HG02970 (cell line): Measurements from ENCODE around the gene BRD4.
"Not testable (repeated sequence)": the region's sequence is repeated elsewhere in the genome, so short reads cannot be mapped to it uniquely, and the experiment has no call there.

Experiments
- ATAC-seq: cut with Tn5 transposase; IDR thresholded peaks from one replicate; pipeline ENCODE4 v1.9.1; 2021; ENCODE audit warnings: mild to moderate bottlenecking, moderate library complexity, moderate number of reproducible peaks; ENCODE audit not compliant: unreplicated experiment, low FRiP score

BRD4 gene

GRCh38 chr19:15332311-15332996 lies at the start of gene BRD4:
TSS of gene BRD4 (minus strand) at chr19:15332539. CDS start at chr19:15273099, 59,440 bp downstream.
- peak; percentile 58 for ATAC-seq

DNA sequence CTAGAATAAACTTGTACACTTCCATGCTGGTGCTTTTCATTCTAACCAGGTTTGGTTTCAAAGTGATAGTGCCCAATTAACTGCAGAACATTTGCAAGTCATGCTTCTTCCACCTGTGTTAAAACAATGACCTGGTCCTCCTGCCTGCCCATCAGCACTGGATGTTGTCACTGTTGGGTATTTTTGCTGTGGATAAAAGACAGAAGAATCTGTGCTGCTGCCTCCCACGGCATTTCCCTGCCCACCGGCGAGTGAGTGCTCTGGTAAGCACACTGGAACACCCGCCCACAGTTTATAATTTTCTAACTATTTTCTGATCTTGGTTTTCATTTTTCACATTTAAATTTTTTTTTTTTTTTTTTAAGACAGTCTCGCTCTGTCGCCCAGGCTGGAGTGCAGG lies 49.5 kb upstream of the BRD4 start:
- no peak for ATAC-seq

- ATAC-seq = no peak
These were observed 49.1 kb upstream of the BRD4 start for GRCh38 chr19:15381429-15381828.

GRCh38 chr19:15379999-15380647 lies 47.8 kb upstream of the BRD4 start:
- ATAC-seq = peak; percentile 39

- peak; percentile 89 for ATAC-seq
These were observed 47.0 kb upstream of the BRD4 start, which contains the start of gene AKAP8 for GRCh38 chr19:15379083-15379998. TSS of gene AKAP8 (minus strand) at chr19:15379787. CDS start at chr19:15379731, 56 bp downstream.

- ATAC-seq = no peak
These were observed 46.3 kb upstream of the BRD4 start for GRCh38 chr19:15378534-15379082.

DNA sequence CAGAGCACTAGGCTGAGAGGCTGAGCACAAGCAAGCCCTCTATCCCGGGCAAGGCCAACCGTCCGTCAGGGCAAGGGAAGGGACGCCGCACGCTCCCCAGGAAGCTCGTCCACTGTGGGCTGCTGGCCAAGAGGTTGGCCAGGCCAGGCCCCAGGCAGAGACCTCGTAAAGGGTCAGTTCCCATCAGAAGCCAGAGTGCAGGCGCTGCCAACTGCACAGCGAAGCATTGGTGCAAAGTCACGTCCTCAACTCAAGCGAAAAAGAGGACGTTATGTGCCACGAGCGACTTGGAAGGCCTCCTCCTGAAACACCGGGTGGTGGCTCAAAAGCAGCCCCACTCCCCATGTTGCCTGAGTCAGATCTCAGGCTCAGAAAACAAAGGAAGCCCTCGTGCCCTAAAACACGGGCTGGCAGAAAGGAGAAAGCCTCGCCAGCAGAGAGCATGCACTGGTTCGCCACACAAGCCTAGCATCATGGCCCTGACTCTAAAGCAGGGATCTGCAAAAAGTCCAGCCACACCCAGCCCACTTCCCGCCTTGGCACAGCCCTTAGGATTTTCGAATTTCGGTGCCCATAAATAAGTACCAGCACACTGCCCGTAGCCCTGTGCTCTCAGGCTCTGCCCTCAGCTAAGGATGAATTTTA lies 42.6 kb upstream of the BRD4 start:
- ATAC-seq = no peak

DNA sequence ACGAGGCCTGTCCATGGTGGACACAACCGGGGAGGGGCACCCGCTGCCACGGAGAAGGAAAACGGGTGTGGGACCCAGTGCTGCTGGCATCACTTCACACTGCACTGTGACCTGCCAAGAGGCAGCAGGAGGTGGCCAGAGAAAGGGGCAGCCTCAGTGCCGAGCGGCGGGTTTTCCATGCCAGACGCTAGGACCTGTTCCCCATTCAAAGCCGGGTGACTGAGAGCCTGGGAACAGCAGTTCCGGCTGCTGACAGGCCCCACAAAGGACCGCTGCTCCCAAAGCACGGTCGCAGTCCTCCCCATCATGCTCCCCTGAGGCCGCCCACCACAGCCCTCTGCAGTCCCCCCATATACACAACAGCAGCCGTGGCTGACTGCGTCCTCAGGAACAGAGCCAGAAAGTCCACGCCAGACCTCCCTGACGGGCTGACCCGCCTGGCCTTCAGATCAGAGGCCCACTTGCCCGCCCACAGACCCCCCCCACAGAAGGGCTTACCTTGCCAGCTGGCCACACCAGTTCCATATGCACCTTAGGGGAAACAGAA lies 41.8 kb upstream of the BRD4 start:
- no peak for ATAC-seq

DNA sequence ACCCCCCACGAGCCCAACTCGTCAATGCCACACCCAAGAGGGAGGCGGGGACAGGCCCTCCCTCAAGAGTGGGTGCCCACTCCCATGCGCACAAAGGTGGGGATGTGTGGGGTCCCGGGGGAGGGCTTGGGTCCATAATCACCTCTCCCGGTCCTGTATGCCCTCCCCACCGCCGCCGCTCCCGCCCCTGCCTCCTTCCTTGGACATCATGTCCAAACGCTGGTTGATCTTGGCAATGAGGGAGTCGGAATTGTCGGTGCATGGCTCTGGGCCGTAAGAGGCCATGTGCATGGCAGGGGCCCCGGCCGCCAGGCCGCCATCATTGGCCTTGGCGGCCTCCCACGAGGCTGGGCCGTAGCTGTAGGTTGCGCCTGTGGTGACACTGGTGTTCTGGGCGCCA lies 41.3 kb upstream of the BRD4 start:
- no peak for ATAC-seq

DNA sequence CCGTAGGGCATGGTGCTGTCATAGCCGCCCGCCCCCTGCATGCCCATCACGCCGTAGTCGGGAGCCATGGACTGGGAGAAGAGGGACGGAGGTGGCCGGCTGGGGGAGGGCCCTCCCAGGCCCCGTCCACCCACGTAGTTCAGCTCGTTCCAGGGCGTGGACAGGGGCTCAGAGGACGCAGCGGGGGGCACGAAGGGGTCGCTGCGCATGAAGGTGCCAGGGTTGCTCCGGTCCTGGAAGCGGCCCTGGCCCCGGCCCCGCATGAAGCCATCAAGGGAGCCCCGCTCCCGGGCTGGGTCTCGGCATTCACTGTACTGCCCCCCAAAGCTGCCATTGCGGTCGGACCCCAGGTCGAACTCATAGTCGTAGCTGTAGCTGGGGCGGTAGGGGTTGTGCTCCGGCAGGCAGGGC lies 40.6 kb upstream of the BRD4 start:
- no peak for ATAC-seq

DNA sequence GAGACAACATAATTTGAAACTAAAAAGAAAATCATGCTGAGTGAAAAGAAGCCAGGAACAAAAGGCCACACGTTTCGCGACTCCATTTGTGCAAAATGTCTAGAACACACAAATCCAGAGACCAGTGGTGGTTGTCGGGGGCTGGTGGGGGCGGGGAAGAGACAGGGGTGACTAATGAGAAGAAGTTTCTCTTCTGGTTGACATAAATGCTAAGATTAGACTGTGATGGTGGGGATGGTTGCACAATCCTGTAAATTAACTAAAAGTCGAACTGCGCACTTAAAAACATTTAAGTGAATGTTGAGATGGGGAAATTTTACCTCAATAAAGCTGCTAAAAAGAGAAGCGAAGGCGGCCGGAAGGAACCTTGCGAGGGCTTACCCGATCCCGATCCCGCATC lies 40.1 kb upstream of the BRD4 start:
- ATAC-seq = no peak

- no peak for ATAC-seq
These were observed 39.5 kb upstream of the BRD4 start for GRCh38 chr19:15371786-15372380.

DNA sequence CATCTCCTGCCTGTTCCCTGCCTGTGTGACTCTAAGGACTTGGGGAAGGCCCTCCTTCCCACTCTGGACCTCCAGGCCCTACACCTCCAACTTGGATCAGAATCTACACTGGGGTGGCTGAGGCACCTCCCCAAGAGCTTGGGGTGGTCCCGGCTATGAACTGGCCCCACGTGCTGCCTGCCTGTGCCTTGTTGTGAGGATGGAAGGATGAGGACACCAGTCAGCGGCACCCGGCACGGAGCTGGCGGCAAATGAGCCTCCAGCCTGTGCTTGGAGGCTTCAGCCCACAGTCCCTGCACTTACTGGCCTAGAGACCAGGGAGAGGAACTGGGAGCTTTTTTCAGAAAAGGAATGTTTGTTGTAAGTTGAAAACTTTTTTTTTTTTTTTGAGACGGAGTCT lies 38.8 kb upstream of the BRD4 start:
- ATAC-seq = no peak

DNA sequence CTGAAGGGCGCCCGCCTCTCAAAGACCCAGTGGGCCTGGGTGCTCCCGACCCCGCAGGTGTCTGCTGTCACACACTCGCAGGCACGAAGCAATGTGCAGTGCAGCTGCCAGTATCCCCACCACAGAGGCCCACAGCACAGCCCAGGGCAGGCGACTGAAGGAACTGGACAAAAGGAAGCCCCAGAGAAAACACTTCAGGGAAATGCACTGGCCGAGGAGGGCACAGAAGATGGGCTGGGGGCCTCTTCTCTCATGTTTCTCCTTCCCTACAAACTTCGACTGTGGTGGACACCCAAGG lies 37.2 kb upstream of the BRD4 start:
- no peak for ATAC-seq

DNA sequence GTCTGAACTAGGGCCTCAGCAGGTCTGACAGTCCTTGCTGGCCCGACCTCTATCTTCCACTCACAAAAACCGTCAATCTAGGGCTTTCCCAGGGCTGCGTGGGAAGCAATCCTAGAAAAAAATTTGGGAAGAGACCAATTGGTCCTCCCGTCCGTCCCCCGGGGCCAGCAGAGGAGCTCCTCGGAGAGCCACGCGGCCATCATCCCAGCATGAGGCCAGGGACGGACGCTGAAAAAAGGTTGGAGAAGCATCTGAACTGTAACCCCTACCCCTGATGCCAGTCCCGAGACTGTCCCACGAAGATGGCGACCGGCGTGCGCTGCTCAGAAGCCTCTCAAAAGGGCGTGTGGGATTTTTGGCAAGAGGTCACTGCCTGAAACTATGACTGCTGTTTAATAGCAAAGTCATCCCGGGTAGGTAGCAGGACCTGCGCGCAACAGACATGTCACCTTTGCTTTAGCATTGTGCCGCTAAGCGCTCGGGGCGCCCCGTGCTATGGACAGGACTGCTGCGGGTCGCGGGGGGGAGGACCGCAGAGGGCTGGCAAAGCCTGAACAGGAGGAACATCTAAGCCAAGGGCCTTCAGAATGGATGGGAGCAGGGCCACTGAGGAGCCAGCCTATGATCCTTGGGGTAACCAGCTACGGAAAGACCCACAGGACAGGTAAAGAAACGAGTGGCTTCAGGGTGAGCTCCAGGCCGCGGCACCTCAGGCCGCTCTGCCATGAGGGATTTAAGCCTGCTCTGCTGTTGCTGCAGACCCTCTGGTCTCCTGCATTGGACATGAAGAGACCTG lies 36.7 kb upstream of the BRD4 start:
- no peak for ATAC-seq

GRCh38 chr19:15368051-15368632 lies 35.8 kb upstream of the BRD4 start:
- ATAC-seq = no peak

DNA sequence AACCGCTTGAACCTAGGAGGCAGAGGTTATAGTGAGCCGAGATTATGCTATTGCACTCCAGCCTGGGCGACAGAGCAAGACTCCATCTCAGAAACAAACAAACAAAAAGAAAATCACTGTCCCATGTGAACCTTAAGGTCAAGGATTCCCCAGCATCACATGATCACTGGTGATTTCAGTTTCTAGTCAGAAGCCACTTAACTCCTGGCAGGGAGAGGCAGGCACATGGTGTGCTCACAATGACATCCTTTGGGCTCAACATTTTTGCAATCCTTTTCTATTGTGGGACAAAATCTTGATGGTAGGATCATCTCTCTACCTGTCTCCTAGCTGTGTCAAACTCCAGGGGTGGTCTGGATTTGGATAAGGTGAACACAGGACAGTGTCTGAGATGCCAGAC lies 35.1 kb upstream of the BRD4 start:
- ATAC-seq = no peak

- ATAC-seq = no peak
These were observed 32.9 kb upstream of the BRD4 start for GRCh38 chr19:15365264-15365663.

DNA sequence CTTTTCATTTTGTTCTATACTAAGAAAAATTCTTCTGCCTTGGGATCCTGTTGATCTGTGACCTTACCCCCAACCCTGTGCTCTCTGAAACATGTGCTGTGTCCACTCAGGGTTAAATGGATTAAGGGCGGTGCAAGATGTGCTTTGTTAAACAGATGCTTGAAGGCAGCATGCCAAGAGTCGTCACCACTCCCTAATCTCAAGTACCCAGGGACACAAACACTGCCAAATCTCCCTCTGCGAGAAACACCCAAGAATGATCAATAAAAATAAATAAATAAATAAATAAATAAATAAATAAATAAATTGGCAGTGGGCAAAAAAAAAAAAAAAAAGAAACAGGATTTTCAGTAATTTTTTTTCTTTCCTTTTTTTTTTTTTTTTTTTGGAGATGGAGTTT lies 31.5 kb upstream of the BRD4 start:
- not testable (repeated sequence) for ATAC-seq
